WTC11 (cell line): Measurements from ENCODE around the gene FLT3. TPM values are rescaled to one million over a fixed set of nuclear protein-coding genes. Genes with fewer than 3 reads are reported as not detected.

Experiments
- ATAC-seq: fragments of 200-7000 bp; cut with Tn5 transposase; 2 replicates; pipeline ENCODE4 v1.10.0; 2021; ENCODE audit warnings: mild to moderate bottlenecking, moderate library complexity
- Bru-seq: library from RNA; stranded (reverse); fragments of 400-500 nt; gene quantifications from one replicate; lab custom pipeline; 2021; lab: Mats Ljungman, UMichigan
- CTCF ChIA-PET: fragments of 300-600 bp; sonication (Branson Sonifier 250); formaldehyde crosslinking; loops from one replicate; lab custom pipeline; 2021; ENCODE audit warnings: antibody characterized with exemption; lab: Charles Lee
- POLR2A ChIA-PET: fragments of 350-600 bp; sonication (Branson Sonifier 250); formaldehyde crosslinking; loops from one replicate; lab custom pipeline; 2021; ENCODE audit warnings: antibody characterized with exemption; lab: Charles Lee
- DNase-seq: peaks from one replicate; pipeline ENCODE4 v3.0.0; 2021; ENCODE audit warnings: low spot score
- H3K27ac Mint-ChIP-seq: 2 replicates; pipeline ENCODE4 v1.8.0; 2021; ENCODE audit warnings: mixed read lengths
- H3K27me3 Mint-ChIP-seq: 2 replicates; pipeline ENCODE4 v1.8.0; 2021; ENCODE audit warnings: low read depth, mild to moderate bottlenecking, moderate library complexity, mixed read lengths
- H3K36me3 Mint-ChIP-seq: 2 replicates; pipeline ENCODE4 v1.8.0; 2021; ENCODE audit warnings: mixed read lengths
- H3K4me1 Mint-ChIP-seq: 2 replicates; pipeline ENCODE4 v1.8.0; 2022; ENCODE audit warnings: mixed read lengths
- H3K4me3 Mint-ChIP-seq: 2 replicates; pipeline ENCODE4 v1.8.0; 2021; ENCODE audit warnings: mild to moderate bottlenecking, moderate library complexity, mixed read lengths
- H3K9me3 Mint-ChIP-seq: 2 replicates; pipeline ENCODE4 v1.8.0; 2021; ENCODE audit warnings: mixed read lengths
- EMX1 ChIP-seq: fragments of 250-450 bp; sonication (Bioruptor Pico); IDR thresholded peaks from 2 replicates; pipeline ENCODE4 v1.8.0; 2021; ENCODE audit warnings: mild to moderate bottlenecking
- ESRRA ChIP-seq: sonication (generic); formaldehyde crosslinking; IDR thresholded peaks from 2 replicates; pipeline ENCODE4 v1.8.1; 2022; ENCODE audit warnings: mild to moderate bottlenecking, missing genetic modification reagents, borderline replicate concordance
- ETV6 ChIP-seq: sonication (generic); formaldehyde crosslinking; IDR thresholded peaks from 2 replicates; pipeline ENCODE4 v1.8.1; 2022; ENCODE audit warnings: mild to moderate bottlenecking, missing genetic modification reagents
- FOXJ3 ChIP-seq: sonication (generic); formaldehyde crosslinking; IDR thresholded peaks from 2 replicates; pipeline ENCODE4 v1.9.0; 2021; ENCODE audit warnings: missing genetic modification reagents, mild to moderate bottlenecking, borderline replicate concordance
- FOXK1 ChIP-seq: sonication (generic); formaldehyde crosslinking; IDR thresholded peaks from 2 replicates; pipeline ENCODE4 v1.8.0; 2022; ENCODE audit warnings: mild to moderate bottlenecking, moderate library complexity, missing genetic modification reagents
- GRHL2 ChIP-seq: fragments of 250-450 bp; sonication (Bioruptor Pico); IDR thresholded peaks from 2 replicates; pipeline ENCODE4 v1.8.0; 2022; ENCODE audit warnings: mild to moderate bottlenecking, moderate library complexity; ENCODE audit not compliant: insufficient replicate concordance, severe bottlenecking
- GTF2I ChIP-seq: fragments of 250-450 bp; sonication (Bioruptor Pico); conservative IDR thresholded peaks from 2 replicates; pipeline ENCODE4 v1.4.0; 2021; ENCODE audit warnings: mild to moderate bottlenecking
- JUN ChIP-seq: sonication (generic); formaldehyde crosslinking; IDR thresholded peaks from 2 replicates; pipeline ENCODE4 v1.8.0; 2023; ENCODE audit warnings: mild to moderate bottlenecking, missing genetic modification reagents
- MXD4 ChIP-seq: fragments of 250-450 bp; sonication (Bioruptor Pico); IDR thresholded peaks from 2 replicates; pipeline ENCODE4 v1.8.0; 2021; ENCODE audit warnings: mild to moderate bottlenecking, moderate library complexity, borderline replicate concordance
- NFE2L1 ChIP-seq: sonication (generic); formaldehyde crosslinking; IDR thresholded peaks from 2 replicates; pipeline ENCODE4 v1.8.1; 2023; ENCODE audit warnings: missing genetic modification reagents
- NR1H2 ChIP-seq: sonication (generic); formaldehyde crosslinking; IDR thresholded peaks from 2 replicates; pipeline ENCODE4 v1.9.0; 2021; ENCODE audit warnings: mild to moderate bottlenecking, moderate library complexity, missing genetic modification reagents
- SMAD3 ChIP-seq: sonication (generic); formaldehyde crosslinking; IDR thresholded peaks from 2 replicates; pipeline ENCODE4 v1.8.0; 2022; ENCODE audit warnings: missing genetic modification reagents, mild to moderate bottlenecking, borderline replicate concordance
- TCF7 ChIP-seq: sonication (generic); formaldehyde crosslinking; IDR thresholded peaks from 2 replicates; pipeline ENCODE4 v1.8.0; 2022; ENCODE audit warnings: mild to moderate bottlenecking, low read depth, missing genetic modification reagents, moderate library complexity
- TEAD1 ChIP-seq: sonication (generic); formaldehyde crosslinking; IDR thresholded peaks from 2 replicates; pipeline ENCODE4 v1.8.0; 2022; ENCODE audit warnings: mild to moderate bottlenecking, missing genetic modification reagents
- ZBTB21 ChIP-seq: sonication (generic); formaldehyde crosslinking; IDR thresholded peaks from 2 replicates; pipeline ENCODE4 v1.8.1; 2023; ENCODE audit warnings: mild to moderate bottlenecking, missing genetic modification reagents, borderline replicate concordance
- ZNF396 ChIP-seq: fragments of 250-450 bp; sonication (Bioruptor Pico); IDR thresholded peaks from 2 replicates; pipeline ENCODE4 v1.8.0; 2021; ENCODE audit warnings: mild to moderate bottlenecking, moderate library complexity, borderline replicate concordance
- ZNF671 ChIP-seq: fragments of 250-450 bp; sonication (Bioruptor Pico); IDR thresholded peaks from 2 replicates; pipeline ENCODE4 v1.8.0; 2021; ENCODE audit warnings: mild to moderate bottlenecking
- long read RNA-seq, 3 experiments: library from RNA in 1 of 3; library from capped mRNA in 1 of 3; library from polyadenylated mRNA in 1 of 3; unstranded in 2 of 3; stranded (forward) in 1 of 3; transcript quantifications; one replicate each; pipeline ENCODE4 v2.0.0, GENCODE V29; 2021
- total RNA-seq: library from RNA; stranded (reverse); gene quantifications from 3 replicates; pipeline ENCODE4 v1.2.3, GENCODE V29; 2021
- TF ChIP-seq, protein P1 (sequence below): sonication (generic); formaldehyde crosslinking; IDR thresholded peaks from 2 replicates; pipeline ENCODE4 v1.8.1; 2022; ENCODE audit warnings: low read depth, missing genetic modification reagents, borderline replicate concordance
- TF ChIP-seq, protein P2 (sequence below): sonication (generic); formaldehyde crosslinking; conservative IDR thresholded peaks from 2 replicates; pipeline ENCODE4 v1.8.1; 2022; ENCODE audit warnings: mild to moderate bottlenecking, missing genetic modification reagents
- TF ChIP-seq, protein P3 (sequence below): sonication (generic); formaldehyde crosslinking; conservative IDR thresholded peaks from 2 replicates; pipeline ENCODE4 v1.8.1; 2023; ENCODE audit warnings: mild to moderate bottlenecking, low read depth, missing genetic modification reagents, moderate library complexity
- TF ChIP-seq, protein P4 (sequence below): sonication (generic); formaldehyde crosslinking; IDR thresholded peaks from 2 replicates; pipeline ENCODE4 v1.8.0; 2022; ENCODE audit warnings: mild to moderate bottlenecking, missing genetic modification reagents
- TF ChIP-seq, protein P5 (sequence below): sonication (generic); formaldehyde crosslinking; IDR thresholded peaks from 2 replicates; pipeline ENCODE4 v1.8.0; 2023; ENCODE audit warnings: missing genetic modification reagents
- TF ChIP-seq, protein P6 (sequence below): sonication (generic); formaldehyde crosslinking; IDR thresholded peaks from 2 replicates; pipeline ENCODE4 v1.8.1; 2023; ENCODE audit warnings: mild to moderate bottlenecking, missing genetic modification reagents
- TF ChIP-seq, protein P7 (sequence below): sonication (generic); formaldehyde crosslinking; IDR thresholded peaks from 2 replicates; pipeline ENCODE4 v1.8.1; 2023; ENCODE audit warnings: mild to moderate bottlenecking, missing genetic modification reagents, moderate library complexity
- TF ChIP-seq, protein P8 (sequence below): sonication (generic); formaldehyde crosslinking; IDR thresholded peaks from 2 replicates; pipeline ENCODE4 v1.8.1; 2023; ENCODE audit warnings: mild to moderate bottlenecking, missing genetic modification reagents

Gene FLT3
- total RNA-seq (0.15 to 0.34 TPM (median 0.16 TPM) in 3 replicates), Bru-seq, nascent RNA (percentile 19 among the genes with signal in this experiment)
- long read RNA-seq, experiment 1, partial matches to known transcripts: 1 of 4 reads
- long read RNA-seq, experiment 1, other reads (novel, unspliced or antisense): 2 of 4 reads
- long read RNA-seq, experiment 2: 0 reads
- long read RNA-seq, experiment 3: 0 reads

DNA sequence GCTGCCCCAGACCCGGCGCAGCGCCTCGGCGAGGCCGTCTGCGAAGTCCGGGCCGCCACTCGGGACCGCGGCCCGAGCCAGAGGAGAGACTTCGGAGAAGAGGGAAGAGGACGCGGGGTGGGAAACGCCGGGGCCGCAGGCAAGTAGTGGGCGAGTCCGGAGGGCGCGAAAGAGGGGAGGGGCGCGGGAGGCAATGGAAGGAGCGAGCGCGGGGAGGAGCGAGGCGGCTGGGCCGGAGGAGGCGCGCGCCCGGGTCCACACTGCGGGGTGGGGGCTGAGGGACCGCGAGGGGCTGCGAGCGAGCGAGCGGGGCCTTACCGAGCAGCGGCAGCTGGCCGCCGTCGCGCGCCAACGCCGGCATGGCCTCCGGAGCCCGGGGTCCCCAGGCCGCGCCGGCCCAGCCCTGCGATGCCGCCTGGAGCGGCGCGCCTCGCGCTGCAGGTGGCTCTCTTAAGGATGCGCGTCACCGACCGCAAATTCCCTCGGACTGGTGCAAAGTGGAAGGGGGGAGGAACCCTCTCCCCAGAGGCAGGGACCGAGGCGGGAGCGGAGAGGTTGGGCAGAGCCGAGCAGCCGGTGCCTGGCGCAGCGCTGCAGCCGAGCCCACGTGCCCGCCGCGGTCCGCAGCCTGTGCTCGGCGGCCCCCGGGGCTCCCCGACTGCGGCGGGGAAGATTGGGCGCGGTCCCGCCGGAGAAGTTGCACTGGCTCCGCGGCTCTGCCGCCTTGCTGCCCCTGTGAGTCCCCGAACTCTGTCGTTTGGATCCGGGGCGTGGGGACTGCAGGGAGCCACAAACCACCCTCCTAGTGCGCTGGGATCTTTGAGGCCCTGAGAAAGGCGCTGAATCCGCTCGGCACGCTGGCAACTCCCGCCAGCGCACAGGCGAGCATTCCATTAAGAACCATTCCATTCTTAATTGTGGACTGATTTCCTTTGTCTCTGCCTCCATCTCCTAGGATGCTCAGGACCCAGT is at the start of gene FLT3:
FLT3 (minus strand) TSS at position 427 of the 972 bp plus-strand sequence; CDS start at position 361, 66 bp downstream.
- no peak within 1 kb of the TSS for H3K27ac Mint-ChIP-seq
- DNase-seq (peak; percentile 73), ATAC-seq (peak; percentile 88)
- H3K9me3 Mint-ChIP-seq: no peaks in the 10 kb centered on the region
- peak within 1 kb of the TSS; percentile 67 for H3K4me3 Mint-ChIP-seq
- ChIA-PET CTCF (interaction anchor here (0.5 to 0.6 kb wide), 2 partner anchors 638 to 676 kb away, joined by 3 read pairs; no protein-coding TSS in a partner anchor), POLR2A (no interaction called here)
- peaks cover 80% of the 10 kb centered on the region for H3K27me3 Mint-ChIP-seq
- no peaks in the 10 kb centered on the region for H3K36me3 Mint-ChIP-seq
- peaks cover 9% of the 10 kb centered on the region for H3K4me1 Mint-ChIP-seq
- TF ChIP-seq, protein P1, sequence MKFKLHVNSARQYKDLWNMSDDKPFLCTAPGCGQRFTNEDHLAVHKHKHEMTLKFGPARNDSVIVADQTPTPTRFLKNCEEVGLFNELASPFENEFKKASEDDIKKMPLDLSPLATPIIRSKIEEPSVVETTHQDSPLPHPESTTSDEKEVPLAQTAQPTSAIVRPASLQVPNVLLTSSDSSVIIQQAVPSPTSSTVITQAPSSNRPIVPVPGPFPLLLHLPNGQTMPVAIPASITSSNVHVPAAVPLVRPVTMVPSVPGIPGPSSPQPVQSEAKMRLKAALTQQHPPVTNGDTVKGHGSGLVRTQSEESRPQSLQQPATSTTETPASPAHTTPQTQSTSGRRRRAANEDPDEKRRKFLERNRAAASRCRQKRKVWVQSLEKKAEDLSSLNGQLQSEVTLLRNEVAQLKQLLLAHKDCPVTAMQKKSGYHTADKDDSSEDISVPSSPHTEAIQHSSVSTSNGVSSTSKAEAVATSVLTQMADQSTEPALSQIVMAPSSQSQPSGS (CRISPR knock-in tag): no peak
- TF ChIP-seq, protein P2, sequence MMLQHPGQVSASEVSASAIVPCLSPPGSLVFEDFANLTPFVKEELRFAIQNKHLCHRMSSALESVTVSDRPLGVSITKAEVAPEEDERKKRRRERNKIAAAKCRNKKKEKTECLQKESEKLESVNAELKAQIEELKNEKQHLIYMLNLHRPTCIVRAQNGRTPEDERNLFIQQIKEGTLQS (CRISPR knock-in tag): no peak
- TF ChIP-seq GRHL2 (CRISPR knock-in tag): no peak
- TF ChIP-seq FOXJ3 (CRISPR knock-in tag): no peak
- peak; percentile 34; the same call in 1 of the 2 replicates for TF ChIP-seq TEAD1 (CRISPR knock-in tag)
- peak; percentile 39; the same call in 1 of the 2 replicates for TF ChIP-seq SMAD3 (CRISPR knock-in tag)
- TF ChIP-seq, protein P3, sequence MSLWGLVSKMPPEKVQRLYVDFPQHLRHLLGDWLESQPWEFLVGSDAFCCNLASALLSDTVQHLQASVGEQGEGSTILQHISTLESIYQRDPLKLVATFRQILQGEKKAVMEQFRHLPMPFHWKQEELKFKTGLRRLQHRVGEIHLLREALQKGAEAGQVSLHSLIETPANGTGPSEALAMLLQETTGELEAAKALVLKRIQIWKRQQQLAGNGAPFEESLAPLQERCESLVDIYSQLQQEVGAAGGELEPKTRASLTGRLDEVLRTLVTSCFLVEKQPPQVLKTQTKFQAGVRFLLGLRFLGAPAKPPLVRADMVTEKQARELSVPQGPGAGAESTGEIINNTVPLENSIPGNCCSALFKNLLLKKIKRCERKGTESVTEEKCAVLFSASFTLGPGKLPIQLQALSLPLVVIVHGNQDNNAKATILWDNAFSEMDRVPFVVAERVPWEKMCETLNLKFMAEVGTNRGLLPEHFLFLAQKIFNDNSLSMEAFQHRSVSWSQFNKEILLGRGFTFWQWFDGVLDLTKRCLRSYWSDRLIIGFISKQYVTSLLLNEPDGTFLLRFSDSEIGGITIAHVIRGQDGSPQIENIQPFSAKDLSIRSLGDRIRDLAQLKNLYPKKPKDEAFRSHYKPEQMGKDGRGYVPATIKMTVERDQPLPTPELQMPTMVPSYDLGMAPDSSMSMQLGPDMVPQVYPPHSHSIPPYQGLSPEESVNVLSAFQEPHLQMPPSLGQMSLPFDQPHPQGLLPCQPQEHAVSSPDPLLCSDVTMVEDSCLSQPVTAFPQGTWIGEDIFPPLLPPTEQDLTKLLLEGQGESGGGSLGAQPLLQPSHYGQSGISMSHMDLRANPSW (CRISPR knock-in tag): no peak
- TF ChIP-seq JUN (CRISPR knock-in tag): peak; percentile 76
- no peak for TF ChIP-seq MXD4 (CRISPR knock-in tag)
- TF ChIP-seq, protein P4, sequence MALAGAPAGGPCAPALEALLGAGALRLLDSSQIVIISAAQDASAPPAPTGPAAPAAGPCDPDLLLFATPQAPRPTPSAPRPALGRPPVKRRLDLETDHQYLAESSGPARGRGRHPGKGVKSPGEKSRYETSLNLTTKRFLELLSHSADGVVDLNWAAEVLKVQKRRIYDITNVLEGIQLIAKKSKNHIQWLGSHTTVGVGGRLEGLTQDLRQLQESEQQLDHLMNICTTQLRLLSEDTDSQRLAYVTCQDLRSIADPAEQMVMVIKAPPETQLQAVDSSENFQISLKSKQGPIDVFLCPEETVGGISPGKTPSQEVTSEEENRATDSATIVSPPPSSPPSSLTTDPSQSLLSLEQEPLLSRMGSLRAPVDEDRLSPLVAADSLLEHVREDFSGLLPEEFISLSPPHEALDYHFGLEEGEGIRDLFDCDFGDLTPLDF (CRISPR knock-in tag): peak; percentile 40; the same call in 1 of the 2 replicates
- peak; percentile 83; the same call in 1 of the 2 replicates for TF ChIP-seq TCF7 (CRISPR knock-in tag)
- TF ChIP-seq, protein P5, sequence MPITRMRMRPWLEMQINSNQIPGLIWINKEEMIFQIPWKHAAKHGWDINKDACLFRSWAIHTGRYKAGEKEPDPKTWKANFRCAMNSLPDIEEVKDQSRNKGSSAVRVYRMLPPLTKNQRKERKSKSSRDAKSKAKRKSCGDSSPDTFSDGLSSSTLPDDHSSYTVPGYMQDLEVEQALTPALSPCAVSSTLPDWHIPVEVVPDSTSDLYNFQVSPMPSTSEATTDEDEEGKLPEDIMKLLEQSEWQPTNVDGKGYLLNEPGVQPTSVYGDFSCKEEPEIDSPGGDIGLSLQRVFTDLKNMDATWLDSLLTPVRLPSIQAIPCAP (CRISPR knock-in tag): no peak
- no peak for TF ChIP-seq EMX1 (CRISPR knock-in tag)
- peak; percentile 73; the same call in 1 of the 2 replicates for TF ChIP-seq ESRRA (CRISPR knock-in tag)
- peak; percentile 33; the same call in 1 of the 2 replicates for TF ChIP-seq ETV6
- TF ChIP-seq, protein P6, sequence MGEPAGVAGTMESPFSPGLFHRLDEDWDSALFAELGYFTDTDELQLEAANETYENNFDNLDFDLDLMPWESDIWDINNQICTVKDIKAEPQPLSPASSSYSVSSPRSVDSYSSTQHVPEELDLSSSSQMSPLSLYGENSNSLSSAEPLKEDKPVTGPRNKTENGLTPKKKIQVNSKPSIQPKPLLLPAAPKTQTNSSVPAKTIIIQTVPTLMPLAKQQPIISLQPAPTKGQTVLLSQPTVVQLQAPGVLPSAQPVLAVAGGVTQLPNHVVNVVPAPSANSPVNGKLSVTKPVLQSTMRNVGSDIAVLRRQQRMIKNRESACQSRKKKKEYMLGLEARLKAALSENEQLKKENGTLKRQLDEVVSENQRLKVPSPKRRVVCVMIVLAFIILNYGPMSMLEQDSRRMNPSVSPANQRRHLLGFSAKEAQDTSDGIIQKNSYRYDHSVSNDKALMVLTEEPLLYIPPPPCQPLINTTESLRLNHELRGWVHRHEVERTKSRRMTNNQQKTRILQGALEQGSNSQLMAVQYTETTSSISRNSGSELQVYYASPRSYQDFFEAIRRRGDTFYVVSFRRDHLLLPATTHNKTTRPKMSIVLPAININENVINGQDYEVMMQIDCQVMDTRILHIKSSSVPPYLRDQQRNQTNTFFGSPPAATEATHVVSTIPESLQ: no peak
- peak; percentile 65; the same call in 1 of the 2 replicates for TF ChIP-seq ZBTB21 (CRISPR knock-in tag)
- peak; percentile 70 for TF ChIP-seq NFE2L1 (CRISPR knock-in tag)
- TF ChIP-seq, protein P7, sequence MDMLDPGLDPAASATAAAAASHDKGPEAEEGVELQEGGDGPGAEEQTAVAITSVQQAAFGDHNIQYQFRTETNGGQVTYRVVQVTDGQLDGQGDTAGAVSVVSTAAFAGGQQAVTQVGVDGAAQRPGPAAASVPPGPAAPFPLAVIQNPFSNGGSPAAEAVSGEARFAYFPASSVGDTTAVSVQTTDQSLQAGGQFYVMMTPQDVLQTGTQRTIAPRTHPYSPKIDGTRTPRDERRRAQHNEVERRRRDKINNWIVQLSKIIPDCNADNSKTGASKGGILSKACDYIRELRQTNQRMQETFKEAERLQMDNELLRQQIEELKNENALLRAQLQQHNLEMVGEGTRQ: peak; percentile 73
- TF ChIP-seq ZNF671 (CRISPR knock-in tag): no peak
- TF ChIP-seq, protein P8, sequence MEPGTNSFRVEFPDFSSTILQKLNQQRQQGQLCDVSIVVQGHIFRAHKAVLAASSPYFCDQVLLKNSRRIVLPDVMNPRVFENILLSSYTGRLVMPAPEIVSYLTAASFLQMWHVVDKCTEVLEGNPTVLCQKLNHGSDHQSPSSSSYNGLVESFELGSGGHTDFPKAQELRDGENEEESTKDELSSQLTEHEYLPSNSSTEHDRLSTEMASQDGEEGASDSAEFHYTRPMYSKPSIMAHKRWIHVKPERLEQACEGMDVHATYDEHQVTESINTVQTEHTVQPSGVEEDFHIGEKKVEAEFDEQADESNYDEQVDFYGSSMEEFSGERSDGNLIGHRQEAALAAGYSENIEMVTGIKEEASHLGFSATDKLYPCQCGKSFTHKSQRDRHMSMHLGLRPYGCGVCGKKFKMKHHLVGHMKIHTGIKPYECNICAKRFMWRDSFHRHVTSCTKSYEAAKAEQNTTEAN (CRISPR knock-in tag): peak; percentile 79; the same call in 1 of the 2 replicates
- TF ChIP-seq FOXK1 (CRISPR knock-in tag): peak; percentile 48; the same call in 1 of the 2 replicates
- no peak for TF ChIP-seq ZNF396 (CRISPR knock-in tag)
- TF ChIP-seq NR1H2 (CRISPR knock-in tag): no peak
- no peak for TF ChIP-seq GTF2I (CRISPR knock-in tag)
